GM18873 (cell line): ENCODE results near the gene RYR2.
"Not testable (repeated sequence)": the region's sequence is repeated elsewhere in the genome, so short reads cannot be mapped to it uniquely, and the experiment has no call there.

Experiments
- ATAC-seq: cut with Tn5 transposase; IDR thresholded peaks from one replicate; pipeline ENCODE4 v1.9.1; 2021; ENCODE audit warnings: mild to moderate bottlenecking, moderate library complexity, moderate number of reproducible peaks; ENCODE audit not compliant: unreplicated experiment, low FRiP score

Gene RYR2

GRCh38 chr1:237309595-237310118, 267.7 kb downstream of the RYR2 start:
- ATAC-seq = no peak

- no peak for ATAC-seq
These were observed 274.4 kb downstream of the RYR2 start for GRCh38 chr1:237316352-237316751.

- no peak for ATAC-seq
These were observed 276.8 kb downstream of the RYR2 start for GRCh38 chr1:237318748-237319147.

- no peak for ATAC-seq
These were observed 278.9 kb downstream of the RYR2 start for GRCh38 chr1:237320890-237321289.

- no peak for ATAC-seq
These were observed 282.2 kb downstream of the RYR2 start for GRCh38 chr1:237324226-237324625.

GRCh38 chr1:237327061-237327460, 285.1 kb downstream of the RYR2 start:
- no peak for ATAC-seq

GRCh38 chr1:237340892-237341291, 298.9 kb downstream of the RYR2 start:
- ATAC-seq = no peak

GRCh38 chr1:237341391-237341790, 299.4 kb downstream of the RYR2 start:
- ATAC-seq = no peak

- ATAC-seq = no peak
These were observed 300.7 kb downstream of the RYR2 start for GRCh38 chr1:237342730-237343129.

GRCh38 chr1:237352747-237353146, 310.8 kb downstream of the RYR2 start:
- no peak for ATAC-seq

GRCh38 chr1:237353918-237354317, 311.9 kb downstream of the RYR2 start:
- ATAC-seq = no peak

GRCh38 chr1:237355022-237355421, 313.0 kb downstream of the RYR2 start:
- no peak for ATAC-seq

GRCh38 chr1:237358555-237358954, 316.6 kb downstream of the RYR2 start:
- no peak for ATAC-seq

- no peak for ATAC-seq
These were observed 325.8 kb downstream of the RYR2 start for GRCh38 chr1:237367758-237368157.

- ATAC-seq = not testable (repeated sequence)
These were observed 329.5 kb downstream of the RYR2 start for GRCh38 chr1:237371477-237371876.

GRCh38 chr1:237383791-237384190, 341.8 kb downstream of the RYR2 start:
- ATAC-seq = no peak

- ATAC-seq = no peak
These were observed 342.2 kb downstream of the RYR2 start for GRCh38 chr1:237384213-237384612.

- ATAC-seq = no peak
These were observed 344.6 kb downstream of the RYR2 start for GRCh38 chr1:237386362-237387143.

GRCh38 chr1:237387144-237387505, 345.1 kb downstream of the RYR2 start:
- no peak for ATAC-seq

- no peak for ATAC-seq
These were observed 348.8 kb downstream of the RYR2 start for GRCh38 chr1:237390823-237391222.

GRCh38 chr1:237393632-237394031, 351.6 kb downstream of the RYR2 start:
- ATAC-seq = no peak

GRCh38 chr1:237394281-237394680, 352.3 kb downstream of the RYR2 start:
- ATAC-seq = no peak
